GM12801 (cell line): ENCODE data around the gene GADL1.

ENCODE experiments used
- TF ChIP-seq, protein P1 (sequence below): IDR thresholded peaks from one replicate; pipeline ENCODE4 v1.5.1; 2011; ENCODE audit warnings: control low read depth; ENCODE audit not compliant: insufficient read length; ENCODE audit errors: extremely low read depth

Gene GADL1

DNA sequence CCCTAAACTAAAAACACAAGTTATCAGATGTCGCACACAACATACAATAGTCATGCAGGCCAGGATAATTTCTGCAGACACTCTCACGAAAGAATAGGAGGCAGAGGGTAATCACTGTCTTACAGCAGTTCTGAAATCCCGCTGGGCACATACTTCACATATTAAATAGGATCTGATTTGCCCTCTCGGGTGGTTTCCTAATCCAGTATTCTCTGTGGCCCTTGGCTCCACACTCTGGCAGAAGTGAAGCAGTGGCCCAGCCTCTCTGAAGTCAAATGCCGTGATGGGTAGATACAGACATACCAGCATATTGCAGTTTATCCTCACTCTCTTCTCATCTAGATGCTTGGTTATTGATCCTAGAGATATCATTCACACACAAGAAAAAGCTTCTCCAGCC lies 19.0 kb downstream of the GADL1 start:
- TF ChIP-seq, protein P1, sequence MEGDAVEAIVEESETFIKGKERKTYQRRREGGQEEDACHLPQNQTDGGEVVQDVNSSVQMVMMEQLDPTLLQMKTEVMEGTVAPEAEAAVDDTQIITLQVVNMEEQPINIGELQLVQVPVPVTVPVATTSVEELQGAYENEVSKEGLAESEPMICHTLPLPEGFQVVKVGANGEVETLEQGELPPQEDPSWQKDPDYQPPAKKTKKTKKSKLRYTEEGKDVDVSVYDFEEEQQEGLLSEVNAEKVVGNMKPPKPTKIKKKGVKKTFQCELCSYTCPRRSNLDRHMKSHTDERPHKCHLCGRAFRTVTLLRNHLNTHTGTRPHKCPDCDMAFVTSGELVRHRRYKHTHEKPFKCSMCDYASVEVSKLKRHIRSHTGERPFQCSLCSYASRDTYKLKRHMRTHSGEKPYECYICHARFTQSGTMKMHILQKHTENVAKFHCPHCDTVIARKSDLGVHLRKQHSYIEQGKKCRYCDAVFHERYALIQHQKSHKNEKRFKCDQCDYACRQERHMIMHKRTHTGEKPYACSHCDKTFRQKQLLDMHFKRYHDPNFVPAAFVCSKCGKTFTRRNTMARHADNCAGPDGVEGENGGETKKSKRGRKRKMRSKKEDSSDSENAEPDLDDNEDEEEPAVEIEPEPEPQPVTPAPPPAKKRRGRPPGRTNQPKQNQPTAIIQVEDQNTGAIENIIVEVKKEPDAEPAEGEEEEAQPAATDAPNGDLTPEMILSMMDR = no peak

DNA sequence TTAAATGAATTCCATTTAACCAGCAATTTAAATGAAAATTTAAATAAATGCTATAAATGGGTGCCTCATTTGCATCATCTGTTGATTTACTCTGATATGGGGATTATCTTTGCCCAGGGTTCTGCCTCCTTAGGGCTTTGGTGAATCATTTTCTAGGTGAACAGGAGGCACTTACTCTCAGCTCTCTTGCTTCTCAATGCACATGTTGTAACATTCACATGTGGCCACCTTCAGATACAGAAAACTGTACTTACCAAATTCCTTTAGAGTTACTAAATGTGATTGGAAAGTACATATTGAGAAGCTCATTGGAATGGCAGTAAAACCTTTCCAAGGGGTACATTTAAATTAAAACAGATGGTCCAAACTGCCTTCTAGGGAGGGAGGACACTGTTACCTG lies 20.8 kb downstream of the GADL1 start:
- TF ChIP-seq, protein P1 = no peak

DNA sequence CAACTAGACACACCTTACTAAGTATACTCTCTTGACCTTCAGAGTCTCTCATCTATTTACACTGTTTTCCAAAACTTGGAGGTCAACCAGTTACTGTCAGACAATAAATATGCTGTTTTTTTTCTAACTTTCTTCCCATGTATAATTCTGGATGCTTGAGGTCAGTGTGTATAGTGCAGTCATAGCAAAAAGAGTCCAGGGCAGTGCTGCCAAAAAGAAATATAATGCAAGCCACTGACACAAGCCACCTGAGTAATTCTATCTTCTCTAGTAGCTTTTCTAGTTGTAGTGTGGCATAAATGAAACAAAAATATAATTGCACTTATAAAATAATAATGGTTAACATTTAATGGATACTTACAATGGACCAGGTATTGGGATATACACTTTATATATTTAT lies 21.6 kb downstream of the GADL1 start:
- TF ChIP-seq, protein P1 = no peak

DNA sequence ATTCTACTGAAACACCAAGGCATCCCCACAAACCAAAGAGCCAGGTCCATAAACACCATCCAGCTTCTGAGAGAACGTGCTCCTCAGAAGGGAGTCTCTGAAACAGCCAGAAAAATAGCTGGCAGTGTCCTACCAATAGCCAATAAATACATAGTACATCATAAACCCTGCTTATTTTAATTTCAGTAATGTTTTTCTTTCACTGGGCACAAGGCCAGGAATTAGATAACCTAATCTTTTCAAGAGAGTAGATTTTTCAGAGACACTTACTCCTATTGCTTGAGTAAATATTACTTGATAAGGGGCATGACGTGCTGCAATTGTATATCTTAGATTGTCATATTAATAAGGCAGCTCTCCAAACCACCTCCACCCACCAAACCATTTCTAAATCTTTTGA lies 22.7 kb downstream of the GADL1 start:
- TF ChIP-seq, protein P1 = no peak

DNA sequence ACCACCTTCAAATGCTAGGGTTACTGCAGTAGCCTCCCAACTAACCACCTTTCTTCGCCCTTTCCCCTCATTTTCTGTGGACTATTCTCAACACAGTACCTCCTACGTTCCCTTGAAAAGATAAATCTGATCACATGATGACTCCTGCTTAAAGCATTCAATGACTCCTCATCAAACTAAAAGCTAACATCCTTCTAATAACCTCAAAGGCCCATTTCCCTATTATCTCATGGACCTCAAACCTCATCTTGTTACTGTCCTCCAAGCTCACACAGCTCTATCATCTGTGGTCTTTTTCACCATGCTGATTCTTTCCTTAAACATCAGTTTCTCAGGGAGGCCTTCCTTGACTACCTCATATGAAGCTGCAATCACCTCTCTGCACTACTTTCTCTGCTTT lies 29.6 kb downstream of the GADL1 start:
- TF ChIP-seq, protein P1 = no peak

DNA sequence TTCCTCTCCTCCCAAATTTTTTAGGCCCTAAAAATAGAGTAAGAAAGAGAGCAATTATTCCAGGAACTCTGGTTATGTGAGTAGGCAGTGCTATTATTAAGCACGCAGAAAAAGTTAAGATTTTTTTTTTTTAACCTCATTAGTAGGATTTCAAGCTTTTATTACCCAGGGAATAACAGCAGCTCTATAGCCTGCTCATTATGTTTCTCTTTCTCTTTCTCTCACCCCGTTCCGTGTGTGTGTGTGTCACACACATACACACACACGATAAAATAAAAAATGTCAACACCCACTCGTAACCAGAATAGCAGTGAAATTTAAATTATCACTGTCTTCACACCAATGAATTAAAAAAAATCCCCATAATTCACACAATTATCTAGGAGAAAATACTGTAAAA lies 30.3 kb downstream of the GADL1 start:
- TF ChIP-seq, protein P1 = no peak

DNA sequence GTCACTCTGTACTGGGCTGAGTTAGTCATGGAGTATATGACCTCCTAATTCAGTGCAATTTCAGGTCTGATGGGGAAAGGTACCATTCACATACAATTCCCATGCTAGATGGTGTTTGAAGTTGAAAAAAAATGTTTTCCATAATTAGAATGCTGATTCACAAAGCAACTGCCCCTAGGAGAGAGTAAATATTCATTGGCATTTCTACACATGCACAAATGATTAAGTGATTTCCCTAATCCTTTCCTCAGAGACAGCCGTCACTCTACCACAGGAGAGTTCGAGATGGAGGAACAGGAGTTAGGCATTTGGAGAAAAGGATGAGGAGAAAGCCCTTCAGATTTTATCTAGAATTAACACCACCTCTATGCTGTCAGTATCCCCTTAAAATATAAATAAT lies 32.5 kb downstream of the GADL1 start:
- TF ChIP-seq, protein P1 = no peak

DNA sequence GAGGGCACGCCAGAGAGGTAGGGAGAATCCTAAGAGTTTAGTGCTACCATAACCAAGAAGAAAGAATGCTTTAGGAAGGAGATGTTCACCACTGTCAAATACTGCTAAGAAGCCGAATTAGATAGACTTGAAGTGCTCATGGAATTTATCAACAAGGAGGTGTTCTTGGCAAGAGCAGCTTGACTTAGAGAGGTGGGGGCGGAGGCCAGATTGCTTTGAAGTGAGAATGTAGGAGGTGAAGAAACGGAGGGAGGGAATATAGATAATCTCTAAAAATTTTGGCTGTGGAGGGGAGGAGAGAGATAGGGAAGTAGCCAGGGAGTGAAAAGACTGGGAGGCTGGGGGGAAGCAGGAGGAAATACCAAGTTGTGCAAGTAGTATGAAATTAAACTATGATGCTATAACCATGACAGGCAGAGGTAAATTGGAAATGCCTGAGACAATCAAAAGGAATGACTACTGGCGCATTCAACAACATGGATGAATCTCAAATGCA lies 35.5 kb downstream of the GADL1 start:
- TF ChIP-seq, protein P1 = no peak
